HS-27A (cell line): ENCODE measurements around the gene LRIG3.
"Not testable (repeated sequence)": the region's sequence is repeated elsewhere in the genome, so short reads cannot be mapped to it uniquely, and the experiment has no call there.

Experiments
- DNase-seq: peaks from one replicate; pipeline ENCODE4 v3.0.0-alpha.2; 2012; ENCODE audit warnings: low read depth, missing footprints

Gene LRIG3

GRCh38 chr12:58860056-58860787 is 60.1 kb downstream of the LRIG3 start:
- no peak for DNase-seq

GRCh38 chr12:58858030-58858429 is 62.3 kb downstream of the LRIG3 start:
- DNase-seq = no peak

GRCh38 chr12:58857206-58857605 is 63.1 kb downstream of the LRIG3 start:
- DNase-seq = not testable (repeated sequence)

- not testable (repeated sequence) for DNase-seq
Measured at GRCh38 chr12:58855630-58856029, 64.7 kb downstream of the LRIG3 start.

GRCh38 chr12:58850826-58851225 is 69.5 kb downstream of the LRIG3 start:
- no peak for DNase-seq

GRCh38 chr12:58847901-58848600 is 72.3 kb downstream of the LRIG3 start:
- no peak for DNase-seq

- DNase-seq = no peak
Measured at GRCh38 chr12:58844161-58844560, 76.1 kb downstream of the LRIG3 start.

GRCh38 chr12:58841058-58841798 is 79.1 kb downstream of the LRIG3 start:
- no peak for DNase-seq

GRCh38 chr12:58833853-58834252 is 86.5 kb downstream of the LRIG3 start:
- DNase-seq = no peak

- no peak for DNase-seq
Measured at GRCh38 chr12:58832920-58833319, 87.4 kb downstream of the LRIG3 start.
